Activated naive CD8-positive, alpha-beta T cell (primary cell): ENCODE results near the gene WNT7B.

Source experiments
- H3K27ac Mint-ChIP-seq: one replicate; pipeline ENCODE4 v1.8.0; 2021; ENCODE audit warnings: mixed read lengths
- H3K27me3 Mint-ChIP-seq: one replicate; pipeline ENCODE4 v1.8.0; 2021; ENCODE audit warnings: mixed read lengths
- H3K36me3 Mint-ChIP-seq: one replicate; pipeline ENCODE4 v1.8.0; 2021; ENCODE audit warnings: mixed read lengths
- H3K4me1 Mint-ChIP-seq: one replicate; pipeline ENCODE4 v1.8.0; 2021; ENCODE audit warnings: low read depth, mixed read lengths
- H3K4me3 Mint-ChIP-seq: one replicate; pipeline ENCODE4 v1.8.0; 2021; ENCODE audit warnings: mild to moderate bottlenecking, mixed read lengths
- H3K9me3 Mint-ChIP-seq: one replicate; pipeline ENCODE4 v1.8.0; 2021; ENCODE audit warnings: low read depth, mixed read lengths

WNT7B gene

DNA sequence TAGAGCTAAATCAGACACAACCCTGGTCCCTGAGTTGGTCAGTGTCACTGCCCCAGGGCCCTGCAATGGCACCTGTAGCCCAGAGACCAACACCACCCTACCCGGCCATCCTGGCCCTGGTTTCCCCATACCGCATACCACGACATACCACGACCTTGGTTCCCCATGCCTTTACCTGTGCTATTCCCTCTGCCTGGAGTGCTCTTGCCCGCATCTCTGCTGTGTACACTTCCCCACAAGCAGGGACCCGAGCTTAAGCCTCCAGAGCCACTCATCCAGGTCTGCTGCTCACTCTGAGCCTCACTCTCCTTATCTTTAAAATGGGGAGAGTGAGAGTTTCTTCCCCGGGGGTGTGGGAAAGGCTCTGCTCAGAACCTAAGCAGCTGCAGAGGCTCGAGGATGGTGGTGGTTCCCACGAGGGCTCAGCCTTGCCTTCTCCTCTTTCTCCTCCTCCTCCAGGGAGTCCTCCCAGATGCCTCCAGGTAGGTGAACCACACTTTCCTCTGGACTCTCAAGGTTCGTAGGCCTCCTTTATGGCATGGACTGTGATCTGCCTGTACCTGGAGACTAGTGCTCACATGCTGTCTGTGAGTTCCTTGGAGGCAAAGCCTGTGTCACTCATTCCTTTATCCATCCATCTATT is 48.1 kb downstream of the WNT7B start:
- H3K27ac Mint-ChIP-seq: no peak overlapping the region

DNA sequence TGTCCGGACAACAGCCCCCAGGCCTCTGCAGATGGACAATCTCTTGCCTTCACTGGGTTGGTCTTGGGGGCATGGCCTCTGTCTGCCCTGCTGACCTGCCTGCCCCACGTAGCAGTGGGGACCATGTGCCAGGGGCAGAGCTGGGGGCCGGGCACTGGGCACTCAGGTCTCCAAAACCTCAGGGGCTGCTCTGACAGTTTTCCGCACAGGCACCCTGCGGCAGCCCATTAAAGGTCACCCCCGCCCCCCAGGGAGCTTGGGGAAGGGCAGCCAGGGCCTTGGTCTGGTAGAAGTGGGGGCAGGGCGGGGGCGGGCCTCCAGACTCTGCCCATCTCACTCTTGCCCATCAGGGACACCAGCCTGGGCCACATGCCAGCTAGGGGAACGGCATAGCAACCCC is 49.9 kb downstream of the WNT7B start:
- peaks cover 4% of the 10 kb centered on the region for H3K27me3 Mint-ChIP-seq

More for the DNA sequence above, 48.1 kb downstream of the WNT7B start:
- no peak overlapping the region for H3K4me3 Mint-ChIP-seq
- no peaks in the 10 kb centered on the region for H3K9me3 Mint-ChIP-seq
- no peaks in the 10 kb centered on the region for H3K36me3 Mint-ChIP-seq
- peaks cover 5% of the 10 kb centered on the region for H3K27me3 Mint-ChIP-seq
- no peaks in the 10 kb centered on the region for H3K4me1 Mint-ChIP-seq

DNA sequence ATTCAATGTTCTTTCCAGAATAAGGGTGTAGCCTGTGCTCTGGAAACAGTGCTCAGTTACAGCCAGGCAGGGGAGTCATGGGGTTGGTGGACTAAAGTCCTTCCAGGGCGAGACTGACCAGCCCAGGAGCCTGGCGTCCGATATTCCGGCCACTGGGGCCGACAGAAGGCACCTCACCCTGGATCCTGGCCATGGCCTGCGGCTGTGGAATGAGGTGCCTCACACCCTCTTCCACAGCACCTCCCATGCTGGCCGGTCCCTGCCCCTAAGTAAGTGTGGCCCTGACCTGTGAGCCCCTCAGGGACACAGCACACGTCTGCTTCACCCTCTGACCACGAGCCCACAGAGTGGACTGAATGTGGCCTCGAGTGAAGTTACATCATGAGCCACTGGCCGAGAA is 50.5 kb downstream of the WNT7B start:
- Mint-ChIP-seq H3K4me1 (no peaks in the 10 kb centered on the region), H3K9me3 (no peaks in the 10 kb centered on the region), H3K4me3 (no peak overlapping the region), H3K27me3 (peaks cover 4% of the 10 kb centered on the region), H3K27ac (no peak overlapping the region), H3K36me3 (no peaks in the 10 kb centered on the region)

More for the DNA sequence above, 49.9 kb downstream of the WNT7B start:
- Mint-ChIP-seq H3K9me3 (no peaks in the 10 kb centered on the region), H3K4me3 (no peak overlapping the region), H3K36me3 (no peaks in the 10 kb centered on the region), H3K27ac (no peak overlapping the region), H3K4me1 (no peaks in the 10 kb centered on the region)

DNA sequence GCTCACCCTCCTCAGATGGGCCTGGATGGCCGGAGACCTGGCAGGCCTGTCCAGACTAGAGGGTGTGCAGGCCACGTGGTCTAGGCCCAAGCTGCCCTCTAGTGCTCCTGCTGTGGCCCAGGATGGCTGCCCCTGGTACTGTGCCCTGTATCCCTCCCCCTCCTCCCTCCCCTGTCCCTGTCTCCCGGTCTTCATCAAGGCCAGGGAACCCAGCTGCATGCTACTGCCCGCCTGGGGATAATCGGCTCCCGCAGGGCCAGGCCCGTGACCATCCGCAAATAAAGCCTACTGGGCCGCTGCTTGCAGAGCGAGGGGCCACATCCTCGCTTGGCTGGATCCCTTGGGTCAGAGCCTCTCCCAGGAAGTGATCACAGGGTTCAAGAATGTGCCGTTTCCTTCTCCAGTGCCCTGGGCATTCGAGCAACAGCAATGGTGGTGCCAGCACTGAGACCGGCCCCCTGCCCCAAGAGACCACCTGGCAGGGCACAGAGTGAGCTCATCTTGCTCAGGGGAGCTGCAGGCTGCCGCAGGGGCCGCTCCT is 51.1 kb downstream of the WNT7B start:
- no peaks in the 10 kb centered on the region for H3K9me3 Mint-ChIP-seq
- H3K4me1 Mint-ChIP-seq: no peaks in the 10 kb centered on the region
- H3K27me3 Mint-ChIP-seq: peaks cover 4% of the 10 kb centered on the region
- no peak overlapping the region for H3K27ac Mint-ChIP-seq
- no peak overlapping the region for H3K4me3 Mint-ChIP-seq
- H3K36me3 Mint-ChIP-seq: no peaks in the 10 kb centered on the region

DNA sequence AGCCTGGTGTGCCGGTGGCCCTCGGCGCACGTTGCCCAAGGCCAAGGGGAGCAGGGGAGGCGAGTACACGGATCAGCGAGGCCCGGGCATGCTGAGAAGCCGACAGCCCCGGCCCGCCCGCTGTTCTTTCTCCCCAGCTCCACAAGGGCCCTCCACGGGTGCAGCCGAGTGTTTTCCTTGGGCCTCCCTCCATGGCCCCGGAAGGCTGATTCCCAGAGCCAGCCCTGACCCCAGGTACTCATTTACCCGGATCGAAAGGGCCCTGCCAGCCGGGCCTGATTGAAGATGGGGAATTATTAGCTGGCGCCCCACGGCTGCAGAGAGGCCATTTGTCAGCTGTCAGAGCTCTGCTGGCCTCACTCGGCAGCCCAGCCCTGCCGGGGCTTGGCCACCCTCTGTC is 53.1 kb downstream of the WNT7B start:
- Mint-ChIP-seq H3K9me3 (no peaks in the 10 kb centered on the region), H3K4me1 (no peaks in the 10 kb centered on the region), H3K27ac (no peak overlapping the region), H3K36me3 (no peaks in the 10 kb centered on the region), H3K27me3 (no peaks in the 10 kb centered on the region), H3K4me3 (no peak overlapping the region)

DNA sequence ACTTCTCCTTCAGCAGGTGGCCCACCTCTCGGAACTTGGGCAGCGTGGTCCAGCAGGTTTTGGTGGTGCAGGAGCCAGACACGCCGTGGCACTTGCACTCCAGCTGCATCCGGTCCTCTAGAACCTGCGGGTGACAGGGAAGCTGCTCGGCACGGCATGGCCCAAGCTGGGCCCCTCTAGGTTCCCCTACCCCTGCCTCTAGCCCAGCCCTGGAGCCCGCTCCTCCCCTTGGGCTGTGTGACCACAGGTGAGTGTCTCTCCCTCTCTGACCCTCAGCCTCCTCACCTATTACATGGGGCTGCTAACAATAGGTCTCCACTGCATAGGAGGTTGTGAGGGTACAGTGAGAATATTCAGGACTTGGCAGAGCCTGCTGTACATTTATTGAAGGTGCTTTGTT is 53.8 kb downstream of the WNT7B start:
- no peaks in the 10 kb centered on the region for H3K4me1 Mint-ChIP-seq
- H3K27me3 Mint-ChIP-seq: no peaks in the 10 kb centered on the region
- H3K27ac Mint-ChIP-seq: no peak overlapping the region
- H3K36me3 Mint-ChIP-seq: no peaks in the 10 kb centered on the region
- H3K4me3 Mint-ChIP-seq: no peak overlapping the region
- no peaks in the 10 kb centered on the region for H3K9me3 Mint-ChIP-seq

DNA sequence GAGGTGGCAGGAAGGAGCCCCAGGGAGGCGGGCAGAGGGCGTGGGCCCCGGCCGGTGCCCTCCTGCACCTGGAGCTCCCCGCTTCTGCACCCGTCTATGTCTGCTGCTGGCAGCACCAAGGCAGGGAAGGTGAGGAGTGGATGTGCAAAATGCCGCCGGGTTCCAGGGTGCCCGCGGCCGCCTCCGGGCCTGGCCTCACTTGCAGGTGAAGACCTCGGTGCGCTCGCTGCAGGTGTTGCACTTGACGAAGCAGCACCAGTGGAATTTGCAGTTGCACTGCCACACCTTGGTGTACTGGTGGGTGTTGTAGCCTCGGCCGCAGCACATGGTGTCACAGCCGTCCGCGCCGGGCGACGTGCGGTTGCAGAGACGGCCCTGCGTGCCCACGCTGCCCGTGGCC is 54.3 kb downstream of the WNT7B start:
- Mint-ChIP-seq H3K36me3 (no peaks in the 10 kb centered on the region), H3K27me3 (no peaks in the 10 kb centered on the region), H3K4me3 (no peak overlapping the region), H3K4me1 (no peaks in the 10 kb centered on the region), H3K9me3 (no peaks in the 10 kb centered on the region), H3K27ac (no peak overlapping the region)

DNA sequence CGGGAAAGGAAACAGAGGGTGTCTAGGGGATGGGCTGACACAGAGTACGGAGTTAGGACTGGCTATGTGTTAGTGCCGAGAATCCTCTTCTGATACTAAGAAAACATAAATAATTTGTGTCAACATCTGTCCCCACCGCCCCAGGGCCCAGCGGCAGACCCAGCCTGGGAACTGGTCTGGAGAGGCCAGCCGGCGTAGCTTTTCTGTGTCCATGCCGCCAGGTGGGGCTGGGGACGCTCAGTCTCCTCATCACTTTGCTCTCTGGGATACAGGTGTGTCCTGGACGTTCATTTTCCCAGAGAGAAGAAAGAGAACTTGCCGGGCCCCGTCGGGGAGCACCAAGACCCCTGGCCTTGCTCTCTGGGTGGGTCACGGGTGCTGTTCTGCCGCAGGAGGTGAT is 54.7 kb downstream of the WNT7B start:
- no peak overlapping the region for H3K27ac Mint-ChIP-seq
- H3K4me3 Mint-ChIP-seq: no peak overlapping the region
- H3K27me3 Mint-ChIP-seq: peaks cover 1% of the 10 kb centered on the region
- H3K9me3 Mint-ChIP-seq: no peaks in the 10 kb centered on the region
- H3K36me3 Mint-ChIP-seq: no peaks in the 10 kb centered on the region
- H3K4me1 Mint-ChIP-seq: no peaks in the 10 kb centered on the region

DNA sequence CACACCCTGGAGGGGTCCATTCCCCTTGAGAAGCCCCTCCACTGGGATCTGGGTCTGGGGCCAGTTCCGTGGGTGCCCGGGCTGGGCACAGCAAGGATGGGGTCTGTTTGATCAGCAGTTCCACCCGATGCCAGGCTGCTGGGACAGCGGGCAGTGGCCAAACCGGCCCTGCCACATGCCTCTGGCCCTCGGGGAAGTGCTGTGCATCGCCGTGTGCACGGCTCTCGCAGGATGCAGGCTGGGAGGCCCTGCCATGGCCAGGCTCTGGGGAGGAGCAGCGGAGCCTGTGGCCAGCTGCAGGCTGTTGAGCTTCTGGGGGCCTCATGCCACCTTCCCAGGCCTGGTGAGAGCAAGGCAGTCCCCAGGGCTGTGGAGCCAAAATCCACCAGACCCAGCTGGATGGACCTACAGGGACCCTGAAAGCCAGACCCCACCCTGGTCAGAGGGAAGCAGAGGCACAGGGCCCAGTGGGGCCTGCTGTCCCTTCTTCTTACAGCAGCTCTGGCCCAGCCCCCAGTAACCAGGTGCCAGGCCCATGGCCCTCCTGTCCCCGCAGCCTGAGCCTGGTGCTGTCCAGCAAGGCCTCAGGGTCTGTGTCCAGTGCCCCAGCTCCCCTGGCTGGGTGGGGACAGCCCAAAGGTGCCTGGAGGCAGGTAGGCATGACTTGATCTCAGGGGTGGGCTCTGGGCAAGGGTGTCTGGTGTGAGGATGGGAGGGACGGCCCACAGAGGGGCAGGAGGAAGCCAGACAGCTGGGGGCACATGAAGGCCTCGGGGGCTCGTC is 57.3 kb downstream of the WNT7B start:
- Mint-ChIP-seq H3K4me1 (no peaks in the 10 kb centered on the region), H3K27me3 (peaks cover 1% of the 10 kb centered on the region), H3K9me3 (no peaks in the 10 kb centered on the region), H3K4me3 (no peak overlapping the region), H3K27ac (no peak overlapping the region), H3K36me3 (no peaks in the 10 kb centered on the region)

DNA sequence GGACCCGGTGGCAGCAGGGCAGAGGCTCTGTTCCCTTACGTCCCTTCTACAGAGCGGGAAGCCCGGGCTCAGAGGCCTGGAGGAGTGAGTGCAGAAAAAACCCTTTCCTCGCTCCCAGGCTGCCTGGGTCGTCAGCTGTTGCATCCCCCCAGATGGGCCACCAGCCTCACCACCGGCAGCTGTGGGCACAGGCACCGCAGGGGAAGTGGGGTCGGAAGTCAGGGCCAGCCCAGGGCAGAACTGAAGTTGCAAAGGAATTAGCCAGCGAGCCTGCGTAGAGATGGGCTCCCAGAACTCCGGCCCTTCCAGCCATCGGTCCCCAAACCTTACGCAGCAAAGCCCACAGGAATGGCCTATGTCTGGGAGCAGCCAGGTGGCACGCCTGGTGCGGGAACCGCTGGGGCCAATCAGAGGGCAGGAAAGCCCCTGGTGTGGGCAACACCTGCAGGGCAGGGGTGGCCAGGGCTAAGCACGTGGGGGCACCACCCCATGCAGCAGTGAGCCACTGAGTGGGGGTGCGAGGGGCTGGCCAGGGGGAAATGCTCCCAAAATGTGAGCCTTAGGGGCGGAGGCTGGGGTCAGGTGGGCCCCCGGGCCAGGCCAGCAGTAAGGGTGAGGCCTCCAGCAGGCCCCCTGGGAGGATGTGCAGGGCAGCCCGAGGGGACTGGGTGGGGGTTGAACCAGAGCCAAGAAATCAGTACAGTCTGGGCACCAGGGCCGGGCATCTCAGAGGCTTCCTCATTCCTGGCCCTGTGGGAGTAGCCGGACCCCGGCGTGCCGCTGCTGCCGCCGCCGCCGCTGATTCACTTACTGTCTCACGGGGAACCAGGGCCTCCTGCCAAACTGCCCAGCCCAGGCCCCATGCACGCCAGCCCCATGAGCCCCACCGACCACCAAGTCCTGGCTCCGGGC is 58.2 kb downstream of the WNT7B start:
- H3K4me3 Mint-ChIP-seq: no peak overlapping the region
- peaks cover 1% of the 10 kb centered on the region for H3K27me3 Mint-ChIP-seq
- no peaks in the 10 kb centered on the region for H3K9me3 Mint-ChIP-seq
- H3K27ac Mint-ChIP-seq: no peak overlapping the region
- H3K4me1 Mint-ChIP-seq: no peaks in the 10 kb centered on the region
- H3K36me3 Mint-ChIP-seq: peaks cover 2% of the 10 kb centered on the region

DNA sequence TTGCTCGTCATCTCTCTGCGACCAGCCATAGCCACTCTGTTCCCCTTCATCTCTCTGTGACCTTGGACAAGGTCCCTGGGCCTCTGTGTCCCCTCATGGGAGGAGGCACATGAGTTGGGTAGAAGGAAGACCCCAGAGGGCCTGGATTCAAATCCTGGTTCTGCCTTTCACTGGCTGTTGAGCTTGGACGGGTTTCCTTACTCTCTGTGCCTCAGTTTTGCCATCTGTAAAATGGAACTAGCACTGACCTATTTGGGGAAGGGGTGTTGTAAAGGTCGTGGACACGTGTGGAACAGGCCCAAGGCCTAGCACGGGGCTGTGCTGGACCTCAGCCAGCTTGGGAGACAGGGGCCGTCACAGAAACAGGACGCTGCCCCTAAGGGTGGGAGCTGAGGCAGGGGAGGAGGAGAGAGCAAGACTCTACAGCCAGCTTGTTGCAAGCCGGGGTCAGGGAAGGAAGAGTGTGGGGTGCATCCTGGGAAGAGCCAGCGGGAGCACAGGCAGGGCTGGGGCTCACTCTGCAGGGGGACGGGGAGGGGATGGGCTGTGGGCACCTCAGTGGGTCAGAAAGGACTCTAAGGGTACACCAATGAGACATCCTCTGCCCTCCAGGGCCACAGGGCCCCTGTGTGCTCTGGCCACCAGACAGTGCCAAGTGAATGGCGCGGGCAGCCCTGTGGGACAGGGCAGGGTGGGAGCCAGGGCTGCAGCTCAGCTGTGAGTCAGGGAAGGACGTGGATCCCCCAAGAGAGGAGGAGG is 59.1 kb downstream of the WNT7B start:
- peaks cover 1% of the 10 kb centered on the region for H3K27me3 Mint-ChIP-seq
- no peak overlapping the region for H3K4me3 Mint-ChIP-seq

DNA sequence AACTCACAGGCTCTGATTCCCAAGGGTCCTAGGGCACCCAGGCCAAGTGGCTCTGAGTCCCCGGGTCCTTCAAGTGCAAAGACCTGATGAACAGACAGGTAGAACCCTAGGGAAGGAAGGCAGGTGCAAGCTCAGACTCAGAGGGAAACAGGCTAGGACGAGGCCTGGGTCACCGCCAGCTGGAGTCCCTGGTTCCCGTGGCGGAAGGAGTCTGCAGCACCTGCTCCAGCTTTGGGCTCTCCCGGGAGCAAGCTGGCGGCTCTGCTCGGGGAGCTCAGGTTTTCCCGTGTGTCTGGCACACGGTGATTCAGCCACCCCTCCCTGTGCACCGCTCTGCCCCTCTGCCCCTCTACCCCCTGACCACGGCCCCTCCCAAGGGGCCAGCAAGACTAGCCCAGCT is 59.8 kb downstream of the WNT7B start:
- H3K27ac Mint-ChIP-seq: no peak overlapping the region
- peaks cover 2% of the 10 kb centered on the region for H3K36me3 Mint-ChIP-seq
- no peaks in the 10 kb centered on the region for H3K9me3 Mint-ChIP-seq
- no peak overlapping the region for H3K4me3 Mint-ChIP-seq
- H3K4me1 Mint-ChIP-seq: no peaks in the 10 kb centered on the region
- peaks cover 1% of the 10 kb centered on the region for H3K27me3 Mint-ChIP-seq

More for the DNA sequence above, 59.1 kb downstream of the WNT7B start:
- Mint-ChIP-seq H3K9me3 (no peaks in the 10 kb centered on the region), H3K4me1 (no peaks in the 10 kb centered on the region), H3K27ac (no peak overlapping the region), H3K36me3 (peaks cover 2% of the 10 kb centered on the region)

DNA sequence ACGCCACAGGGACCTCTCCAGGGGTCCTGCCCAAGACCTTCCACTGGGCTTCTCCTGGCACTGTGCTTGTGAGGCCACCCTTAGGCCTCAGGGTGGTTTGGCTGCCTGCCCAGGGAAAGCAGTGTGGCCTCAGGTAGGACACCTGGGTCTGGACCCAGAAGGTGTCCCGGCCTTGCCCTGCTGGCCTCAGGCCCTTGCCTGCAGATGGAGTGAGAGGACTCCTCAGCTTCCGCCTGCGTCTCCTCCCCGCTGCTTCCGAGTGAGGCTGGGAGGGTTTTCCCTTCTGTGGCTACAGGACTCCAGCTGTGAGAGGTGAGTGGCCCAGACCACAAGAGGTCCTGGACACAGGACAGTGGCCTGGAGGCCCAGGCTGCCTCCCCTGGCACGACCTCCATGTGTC is 60.4 kb downstream of the WNT7B start:
- H3K4me3 Mint-ChIP-seq: no peak overlapping the region
- peaks cover 2% of the 10 kb centered on the region for H3K36me3 Mint-ChIP-seq
- peaks cover 1% of the 10 kb centered on the region for H3K27me3 Mint-ChIP-seq
- H3K27ac Mint-ChIP-seq: no peak overlapping the region
- no peaks in the 10 kb centered on the region for H3K4me1 Mint-ChIP-seq
- H3K9me3 Mint-ChIP-seq: no peaks in the 10 kb centered on the region

DNA sequence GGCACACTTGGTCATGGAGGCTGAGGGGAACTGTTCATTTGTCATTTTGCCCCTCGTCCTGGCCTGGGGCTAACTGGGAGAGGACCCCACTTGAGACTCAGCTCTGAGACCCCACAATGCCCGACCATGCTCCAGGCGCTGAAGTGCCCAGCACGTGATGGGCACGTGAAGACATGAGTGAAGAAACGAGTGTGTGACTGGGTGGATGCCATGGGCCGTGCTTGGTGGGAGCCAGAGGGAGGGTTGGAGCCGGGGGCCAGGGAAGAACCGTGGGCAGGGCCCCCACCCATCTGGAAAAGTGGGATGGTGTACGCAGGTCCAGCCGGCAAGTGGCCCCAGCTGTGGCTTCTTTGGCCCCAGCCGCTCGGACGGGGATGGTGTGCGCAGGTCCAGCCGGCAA is 61.1 kb downstream of the WNT7B start:
- no peaks in the 10 kb centered on the region for H3K4me1 Mint-ChIP-seq
- no peaks in the 10 kb centered on the region for H3K9me3 Mint-ChIP-seq
- H3K27ac Mint-ChIP-seq: no peak overlapping the region
- H3K36me3 Mint-ChIP-seq: peaks cover 2% of the 10 kb centered on the region
- no peak overlapping the region for H3K4me3 Mint-ChIP-seq
- H3K27me3 Mint-ChIP-seq: peaks cover 1% of the 10 kb centered on the region
